ENCODE results near the gene TFF2.

Gene TFF2

GRCh38 chr21:42320791-42321190 lies 30.0 kb downstream of the TFF2 start:
- no peak for DNase-seq (ENCODE audit: low spot score)

DNA sequence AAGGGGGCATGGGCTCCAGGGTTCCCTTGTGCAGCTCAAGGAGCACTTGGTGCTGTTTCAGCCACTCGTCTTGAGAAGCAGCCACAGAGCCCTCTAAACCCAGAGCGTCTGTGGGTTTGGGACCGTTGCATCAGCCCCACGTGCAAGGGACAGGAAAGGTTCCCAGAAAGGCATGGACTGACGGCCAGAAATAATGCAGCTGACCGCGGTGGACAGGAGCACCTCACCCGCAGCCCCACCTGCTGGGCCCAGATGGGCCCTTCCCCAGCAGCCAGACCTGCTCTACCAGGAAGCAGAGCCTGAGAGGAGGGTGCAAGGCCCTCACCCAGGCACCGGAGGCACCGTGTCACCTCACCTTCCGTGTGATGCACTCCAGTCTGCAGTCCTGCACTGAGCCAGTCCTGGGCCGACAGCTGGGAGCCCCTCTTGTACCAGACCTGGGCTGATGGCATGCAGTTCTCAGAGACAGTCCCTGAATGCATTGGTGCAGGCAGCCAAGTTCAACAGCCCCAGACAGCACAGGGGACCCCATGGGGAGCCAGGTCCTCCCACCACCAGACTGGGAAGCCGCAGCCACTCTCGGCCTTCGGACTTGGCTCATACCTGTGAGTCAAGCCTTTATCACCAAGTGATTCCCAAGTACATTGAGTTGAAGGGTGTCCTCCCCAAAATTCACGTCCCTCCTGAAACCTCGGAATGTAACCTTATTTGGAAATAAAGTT lies 30.8 kb downstream of the TFF2 start:
- DNase-seq (ENCODE audit: low spot score) = no peak

DNA sequence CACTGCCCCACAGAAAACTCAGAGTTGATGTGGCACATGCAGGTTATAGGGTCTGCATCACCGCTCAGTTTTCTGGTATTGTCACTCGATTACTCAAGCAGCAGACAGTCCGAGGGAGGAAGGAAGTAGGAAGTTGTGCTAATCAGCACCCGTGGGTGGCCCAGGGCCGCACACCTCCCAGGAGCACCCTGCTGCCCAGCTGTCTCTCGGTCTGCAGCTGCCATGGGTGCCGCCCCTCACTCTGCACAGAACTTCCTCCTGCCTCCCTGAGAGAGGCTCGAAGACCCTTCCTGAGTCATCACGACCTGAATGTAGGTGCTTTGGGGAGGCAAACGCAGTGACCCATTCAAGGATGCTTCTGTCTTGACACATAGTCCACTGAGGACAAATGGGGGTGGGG lies 31.4 kb downstream of the TFF2 start:
- no peak for DNase-seq (ENCODE audit: low spot score)

DNA sequence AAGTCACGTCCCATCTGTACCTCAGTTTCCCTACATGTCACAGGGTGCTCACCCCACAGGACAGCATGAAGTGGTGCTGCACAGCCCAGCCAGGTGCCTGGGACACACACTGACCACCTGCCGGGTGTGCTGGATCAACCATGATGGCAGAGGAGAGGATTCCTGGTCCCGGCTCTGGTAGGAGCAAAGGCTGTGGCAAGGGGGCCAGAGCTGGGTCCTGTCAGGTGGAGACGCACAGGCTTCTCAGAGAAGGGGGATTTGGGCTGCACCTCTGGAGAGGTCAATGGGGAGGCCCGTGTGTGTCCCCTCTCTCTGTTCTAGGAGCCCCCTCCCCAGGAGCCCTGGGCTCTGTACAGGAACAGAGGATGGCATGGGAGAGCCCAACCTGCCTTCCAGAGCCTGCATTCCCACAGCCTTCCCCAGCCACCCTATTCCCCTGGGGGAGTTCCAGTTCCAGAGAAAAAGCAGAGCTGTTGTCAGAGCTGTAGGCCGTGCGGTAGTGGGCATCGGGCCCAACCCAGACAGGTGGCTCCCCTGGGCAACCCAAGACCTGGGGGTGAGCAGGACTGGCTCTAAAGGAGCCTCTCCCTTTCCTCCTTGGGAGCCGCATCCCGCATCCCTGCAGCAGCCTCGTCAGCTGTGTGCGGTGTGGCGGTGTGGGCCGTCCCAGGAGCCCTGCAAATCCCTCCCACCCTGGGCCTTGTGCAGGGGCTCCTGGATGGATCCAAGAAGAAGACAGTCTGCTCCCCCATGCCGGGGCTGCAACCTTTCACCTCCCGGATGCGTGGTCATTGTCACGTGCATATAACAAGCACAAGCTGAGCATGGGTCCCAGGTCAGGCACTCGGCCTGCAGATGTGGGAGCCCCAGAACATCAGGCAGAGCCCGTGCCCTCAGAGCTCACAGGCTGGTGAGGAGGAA lies 32.7 kb downstream of the TFF2 start:
- no peak for DNase-seq (ENCODE audit: low spot score)

GRCh38 chr21:42317341-42317741 lies 33.5 kb downstream of the TFF2 start:
- DNase-seq (ENCODE audit: low spot score) = no peak

DNA sequence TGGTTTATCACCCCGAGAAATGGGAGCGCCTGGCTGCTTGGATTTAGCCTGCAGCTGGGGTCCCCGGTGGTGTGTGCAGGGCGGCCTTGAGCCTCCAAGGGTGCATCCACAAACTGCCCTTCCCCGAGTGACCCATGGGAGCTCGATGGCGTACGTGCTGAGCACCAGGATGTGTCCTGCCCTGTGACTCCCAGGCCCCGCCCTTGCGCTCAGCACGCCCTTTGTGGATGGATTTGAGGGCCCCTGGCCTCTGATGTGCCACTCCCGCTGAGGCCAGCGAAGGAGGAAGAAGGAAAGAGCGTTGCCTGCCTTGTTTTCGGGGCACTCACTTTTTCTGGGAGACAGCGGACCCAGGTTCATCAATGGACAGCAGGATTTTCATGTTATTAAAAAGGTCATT lies 33.9 kb downstream of the TFF2 start:
- no peak for DNase-seq (ENCODE audit: low spot score)

- peak; percentile 66 for DNase-seq (ENCODE audit: low spot score)
These were observed 35.4 kb downstream of the TFF2 start, which contains the start of gene TFF3 for GRCh38 chr21:42315296-42315891. TSS of gene TFF3 (minus strand) at chr21:42315409. CDS start at chr21:42315374, 35 bp downstream.

GRCh38 chr21:42314616-42315295 lies 36.0 kb downstream of the TFF2 start:
- DNase-seq (ENCODE audit: low spot score) = no peak

DNA sequence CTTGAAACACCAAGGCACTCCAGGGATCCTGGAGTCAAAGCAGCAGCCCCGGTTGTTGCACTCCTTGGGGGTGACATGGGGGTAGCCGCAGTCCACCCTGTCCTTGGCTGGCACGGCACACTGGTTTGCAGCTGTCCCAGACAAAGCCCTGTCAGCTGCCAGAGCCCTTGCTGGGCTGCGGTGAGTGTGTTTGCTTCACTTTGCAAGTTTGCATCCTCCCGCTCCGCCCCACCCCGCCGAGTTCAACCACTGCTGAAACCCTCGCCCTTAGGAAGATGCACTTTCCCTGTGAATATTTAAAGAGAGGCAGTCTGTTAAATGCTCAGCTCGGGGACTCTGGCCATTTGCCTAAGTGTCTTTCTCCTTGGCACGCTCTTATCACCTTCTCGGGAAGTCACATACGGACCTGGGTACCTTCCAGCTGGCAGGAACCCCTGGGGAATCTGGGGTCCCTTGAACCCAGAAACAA lies 37.3 kb downstream of the TFF2 start:
- DNase-seq (ENCODE audit: low spot score) = peak; percentile 66

DNA sequence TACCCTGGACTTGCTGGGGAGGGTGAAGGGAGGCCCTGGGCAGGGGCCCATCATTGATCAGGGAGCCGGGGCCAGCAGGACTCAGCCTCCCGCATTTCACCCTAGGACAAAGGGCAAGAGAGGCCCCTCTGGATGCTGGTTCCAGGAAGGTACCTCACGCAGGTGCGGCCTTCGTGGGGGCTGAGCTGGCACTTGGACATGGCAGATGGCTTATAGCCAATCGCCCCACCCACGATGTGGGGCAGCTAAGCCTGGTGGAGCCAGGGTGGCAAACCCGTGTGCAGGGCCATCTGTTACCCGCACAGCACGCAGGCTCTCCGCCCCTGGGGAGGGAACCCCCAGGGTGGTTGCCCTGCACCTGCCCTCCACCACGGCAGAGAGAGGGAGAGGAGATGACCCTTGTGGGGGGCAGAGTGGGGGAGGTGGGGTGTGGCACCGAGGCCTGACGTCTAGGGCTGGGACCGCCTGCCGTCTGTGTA lies 38.1 kb downstream of the TFF2 start:
- DNase-seq (ENCODE audit: low spot score) = no peak

- no peak for DNase-seq (ENCODE audit: low spot score)
These were observed 38.8 kb downstream of the TFF2 start for GRCh38 chr21:42311816-42312625.

DNA sequence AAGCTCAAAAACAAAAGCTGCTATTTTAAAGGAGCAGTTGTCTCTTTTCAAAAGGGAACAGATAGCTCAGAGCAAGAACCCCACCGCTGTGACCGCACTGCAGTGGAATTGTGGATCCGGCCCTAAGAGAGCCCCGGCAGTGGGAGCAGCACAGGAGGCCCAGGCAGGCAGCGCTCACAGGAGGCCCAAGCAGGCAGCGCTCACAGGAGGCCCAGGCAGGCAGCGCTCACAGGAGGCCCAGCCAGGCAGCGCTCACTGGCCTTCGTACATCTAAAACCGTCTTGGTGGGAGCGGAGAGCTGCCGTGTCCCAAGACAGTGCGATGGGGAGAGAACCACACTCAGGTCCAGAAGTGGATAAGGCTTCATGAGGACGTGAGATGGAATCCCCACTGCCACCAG lies 39.6 kb downstream of the TFF2 start:
- peak; percentile 58 for DNase-seq (ENCODE audit: low spot score)

- DNase-seq (ENCODE audit: low spot score) = peak; percentile 64
These were observed 40.3 kb downstream of the TFF2 start for GRCh38 chr21:42310411-42311001.

DNA sequence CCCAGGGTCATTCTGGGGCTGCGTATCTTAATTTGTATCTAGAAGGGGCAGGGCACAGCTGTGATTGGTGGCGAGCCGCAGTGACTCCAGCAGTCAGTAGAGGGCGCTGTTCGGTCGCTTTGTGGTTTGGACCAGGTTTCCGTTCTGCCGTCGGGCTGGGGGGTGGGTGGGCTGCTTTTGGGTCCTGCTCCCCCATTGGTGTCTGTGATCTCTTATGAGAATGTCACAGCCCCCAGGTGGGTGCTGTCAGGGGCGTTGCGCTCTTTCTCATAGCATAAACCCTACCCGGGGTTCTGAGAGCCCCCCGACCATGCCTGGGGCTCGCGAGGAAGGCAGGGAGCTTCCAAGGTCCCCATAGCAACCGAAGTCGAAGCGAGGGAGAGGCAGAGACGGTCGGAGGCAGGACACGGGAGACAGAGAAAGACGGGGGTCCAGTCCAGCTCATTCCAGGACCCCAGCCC lies 41.0 kb downstream of the TFF2 start:
- DNase-seq (ENCODE audit: low spot score) = peak; percentile 77

DNA sequence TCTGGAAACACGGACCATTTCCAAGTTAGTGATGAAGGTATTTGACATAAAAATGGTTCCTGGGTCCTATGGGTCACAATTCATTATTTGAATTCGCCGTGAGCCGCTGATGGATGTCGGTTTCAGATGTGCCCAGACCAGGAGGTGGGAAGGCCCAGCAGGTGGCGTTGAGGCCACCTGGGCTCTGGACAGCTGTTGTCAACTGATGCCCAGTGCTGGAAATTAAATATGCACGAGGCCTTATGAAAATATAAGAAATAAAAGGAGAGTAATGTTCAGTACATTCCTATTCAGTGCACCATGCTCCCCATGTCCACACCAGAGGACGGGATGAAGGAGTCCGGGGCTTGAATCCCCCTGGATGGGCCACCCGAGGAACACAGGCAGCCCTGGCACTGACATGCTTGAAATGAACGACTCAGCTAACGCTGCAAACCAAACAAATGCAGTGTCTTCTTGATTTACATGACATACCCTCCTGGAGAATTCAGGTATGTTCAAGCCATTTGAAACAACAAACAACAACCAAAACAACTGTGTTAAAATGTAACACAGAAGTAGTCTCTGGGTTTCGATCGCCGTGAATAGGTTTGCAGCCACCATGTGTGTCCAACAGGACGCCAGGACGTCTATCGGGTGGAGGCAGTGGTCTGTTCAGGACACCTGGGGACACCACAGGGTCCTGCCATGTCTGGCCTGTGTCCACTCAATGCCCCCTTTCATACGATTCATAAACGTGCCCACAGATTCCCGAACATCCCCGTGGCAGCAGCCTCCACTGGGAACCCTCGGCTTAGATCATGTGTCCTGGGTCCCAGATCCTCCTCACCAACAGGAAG lies 41.7 kb downstream of the TFF2 start:
- DNase-seq (ENCODE audit: low spot score) = no peak

- no peak for DNase-seq (ENCODE audit: low spot score)
These were observed 42.5 kb downstream of the TFF2 start for GRCh38 chr21:42308161-42308913.

DNA sequence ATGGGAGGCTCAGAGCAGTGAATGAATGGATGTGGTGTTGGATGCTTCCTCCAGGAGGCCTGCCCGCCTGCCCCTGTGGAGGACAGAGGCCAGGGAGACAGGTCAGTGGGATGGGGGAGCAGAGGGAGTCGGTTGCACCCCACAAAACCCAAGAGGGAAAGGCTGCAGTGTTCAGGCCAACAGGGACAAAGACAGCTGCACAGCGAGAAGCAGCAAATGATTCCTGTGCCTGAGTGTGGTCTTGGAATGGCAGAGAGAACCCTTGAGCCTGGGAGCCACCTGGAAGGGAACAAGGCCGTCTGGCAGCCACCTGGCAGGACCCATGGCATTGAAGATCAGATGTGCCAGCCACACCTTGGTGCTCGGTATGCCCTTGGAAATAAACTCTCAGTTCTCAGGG lies 43.7 kb downstream of the TFF2 start:
- no peak for DNase-seq (ENCODE audit: low spot score)

DNA sequence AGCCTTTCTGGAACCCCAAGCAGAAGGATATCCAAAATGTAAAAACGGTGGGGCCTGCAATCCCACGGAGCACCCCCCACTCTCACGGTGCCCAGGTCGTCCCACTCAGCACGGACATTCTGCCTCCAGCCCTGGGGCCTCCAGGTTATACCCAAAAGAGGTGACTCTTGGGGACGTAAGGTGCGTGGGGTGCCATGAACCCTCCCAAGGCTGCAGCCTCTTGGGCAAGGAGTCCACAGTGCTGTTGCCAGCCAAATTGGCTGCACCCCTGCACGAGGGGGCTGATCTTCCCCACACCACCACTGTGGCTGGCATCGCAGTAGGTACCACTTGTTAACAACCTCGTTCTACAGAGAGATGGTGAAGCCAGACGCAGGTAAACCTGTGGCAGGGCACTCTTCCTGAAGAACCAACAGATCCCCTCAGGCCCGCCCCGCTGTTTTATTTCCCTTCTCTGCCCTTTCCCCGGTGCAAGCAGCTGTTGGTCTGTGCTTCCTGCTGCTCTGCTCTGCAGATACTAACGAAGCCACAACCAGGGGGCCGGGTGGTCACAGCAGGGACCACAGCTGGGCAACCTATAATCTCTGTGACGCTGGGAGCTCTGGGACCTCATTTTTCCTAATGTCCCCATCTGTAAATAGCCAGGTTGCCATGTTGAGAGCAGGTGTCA lies 44.3 kb downstream of the TFF2 start:
- no peak for DNase-seq (ENCODE audit: low spot score)
